Activated CD8-positive, alpha-beta memory T cell treated with anti-CD3 and anti-CD28 coated beads, Interleukin-2, amount 50 U/mL, for 24 hours (primary cell): ENCODE measurements around the gene BUD31.
"Not testable (repeated sequence)": the region's sequence is repeated elsewhere in the genome, so short reads cannot be mapped to it uniquely, and the experiment has no call there.

Experiments used
- DNase-seq: peaks from one replicate; pipeline ENCODE4 v3.0.0-alpha.2; 2020; ENCODE audit errors: extremely low read depth

BUD31 gene

GRCh38 chr7:99408379-99409191 lies at the start of gene BUD31, which contains the start of gene PDAP1:
Gene BUD31 (plus strand): TSS chr7:99408969. CDS start chr7:99411093, 2,124 bp downstream.
Gene PDAP1 (minus strand): TSS chr7:99408597. CDS start chr7:99408548, 49 bp downstream.
- peak; percentile 85 for DNase-seq

- DNase-seq = no peak
Measured at GRCh38 chr7:99359465-99360154, 49.2 kb upstream of the BUD31 start.

DNA sequence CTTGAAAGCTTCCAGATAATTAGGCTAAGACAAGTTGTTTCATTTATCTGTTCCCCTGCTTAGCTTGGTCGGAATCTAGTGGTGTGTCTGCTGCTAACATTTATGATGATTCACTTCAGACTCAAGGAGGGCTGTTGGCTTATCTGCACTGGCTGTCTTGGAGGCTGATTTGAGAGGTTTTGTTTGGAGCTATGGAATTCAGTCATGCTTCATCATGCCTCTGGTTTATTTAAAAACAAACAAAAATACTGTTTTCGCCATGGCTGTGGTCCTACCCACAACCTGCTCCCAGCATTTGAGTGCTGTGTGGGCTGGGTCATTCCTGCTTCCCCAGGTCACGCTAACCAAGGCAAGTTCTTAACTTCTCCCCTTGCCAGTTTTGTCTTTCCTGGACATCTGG lies 46.0 kb upstream of the BUD31 start:
- DNase-seq = no peak

- DNase-seq = no peak
Measured at GRCh38 chr7:99363286-99363685, 45.5 kb upstream of the BUD31 start.

GRCh38 chr7:99365318-99366141 lies 43.2 kb upstream of the BUD31 start:
- no peak for DNase-seq

- no peak for DNase-seq
Measured at GRCh38 chr7:99366646-99367045, 42.1 kb upstream of the BUD31 start.

DNA sequence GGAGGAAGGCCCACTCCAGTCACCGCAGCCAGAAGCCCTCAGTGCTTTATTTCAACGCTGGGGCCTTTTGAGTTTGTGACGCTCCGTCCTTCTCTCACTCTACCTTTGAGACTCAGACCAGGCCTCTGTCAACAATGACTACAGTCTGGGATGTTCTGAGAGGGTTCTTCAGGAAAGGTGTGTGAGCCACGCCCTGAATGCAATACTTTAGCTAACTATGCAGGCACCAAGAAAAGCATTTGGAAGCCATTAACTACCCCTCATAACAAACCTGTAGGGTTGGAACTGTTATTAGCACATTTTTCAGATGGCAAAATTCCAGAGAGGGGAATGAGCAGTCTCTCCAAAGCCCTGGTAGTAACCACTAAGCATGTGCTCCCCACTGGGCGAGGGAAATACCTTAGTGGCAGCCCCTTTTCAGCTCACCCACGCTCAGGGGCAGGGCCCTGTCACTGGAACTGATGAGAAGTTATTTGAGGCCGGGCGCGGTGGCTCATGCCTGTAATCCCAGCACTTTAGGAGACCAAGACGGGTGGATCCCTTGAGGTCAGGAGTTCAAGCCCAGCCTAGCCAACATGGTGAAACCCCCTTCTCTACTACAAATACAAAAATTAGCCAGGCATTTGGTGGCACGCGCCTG lies 39.9 kb upstream of the BUD31 start:
- no peak for DNase-seq

DNA sequence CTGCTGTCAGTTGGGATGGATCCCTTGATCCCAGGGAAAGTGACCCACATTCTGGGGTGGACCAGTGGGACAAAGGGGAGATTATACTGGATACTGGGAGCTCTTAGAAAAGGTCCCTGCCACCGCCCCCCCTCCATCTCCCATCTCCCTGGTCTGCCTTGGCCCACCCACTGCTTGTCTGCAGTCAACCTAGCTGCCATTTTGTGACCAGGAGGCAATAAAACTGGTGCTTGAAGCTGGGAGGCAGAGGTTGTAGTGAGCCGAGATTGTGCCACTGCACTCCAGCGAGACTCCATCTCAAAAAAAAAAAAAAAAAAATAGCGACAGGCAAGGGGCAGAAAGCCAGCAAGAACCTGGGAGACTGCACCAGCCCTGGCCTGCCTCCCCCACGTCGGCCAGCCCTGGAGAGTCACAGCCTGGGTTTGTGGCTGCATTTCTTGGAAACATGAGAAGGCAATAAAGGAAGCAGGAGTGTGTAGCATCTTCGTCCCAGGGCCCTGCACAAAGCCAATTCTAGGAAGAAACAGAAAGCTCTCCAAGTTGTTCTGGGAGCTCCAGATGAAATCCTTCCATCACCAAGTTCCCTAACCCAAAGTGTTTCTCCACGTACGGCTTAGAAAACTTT lies 38.9 kb upstream of the BUD31 start:
- DNase-seq = no peak

DNA sequence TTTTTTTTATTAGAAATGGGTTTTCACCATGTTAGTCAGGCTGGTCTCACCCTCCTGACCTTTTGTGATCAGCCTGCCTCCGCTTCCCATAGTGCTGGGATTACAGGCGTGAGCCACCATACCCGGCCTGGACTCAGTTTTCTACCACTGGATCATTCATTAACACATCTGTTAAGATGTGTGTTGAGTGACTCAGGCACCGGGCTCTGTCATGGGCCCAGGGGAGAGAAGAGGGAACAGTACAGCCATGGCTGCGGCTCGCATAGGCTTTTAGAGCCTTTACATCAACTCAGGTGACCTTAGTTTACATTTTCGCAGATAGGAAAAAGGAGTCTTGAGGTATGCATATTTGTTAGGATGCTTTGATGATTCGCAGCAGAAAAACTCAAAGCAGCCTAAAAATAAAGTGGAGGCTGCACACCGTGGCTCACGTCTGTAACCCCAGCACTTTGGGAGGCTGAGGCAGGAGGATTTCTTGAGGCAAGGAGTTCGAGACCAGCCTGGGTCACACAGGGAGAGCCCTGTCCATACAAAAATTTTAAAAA lies 37.3 kb upstream of the BUD31 start:
- no peak for DNase-seq

- no peak for DNase-seq
Measured at GRCh38 chr7:99372275-99373090, 36.3 kb upstream of the BUD31 start.

GRCh38 chr7:99373091-99374066 lies 35.4 kb upstream of the BUD31 start:
- no peak for DNase-seq

DNA sequence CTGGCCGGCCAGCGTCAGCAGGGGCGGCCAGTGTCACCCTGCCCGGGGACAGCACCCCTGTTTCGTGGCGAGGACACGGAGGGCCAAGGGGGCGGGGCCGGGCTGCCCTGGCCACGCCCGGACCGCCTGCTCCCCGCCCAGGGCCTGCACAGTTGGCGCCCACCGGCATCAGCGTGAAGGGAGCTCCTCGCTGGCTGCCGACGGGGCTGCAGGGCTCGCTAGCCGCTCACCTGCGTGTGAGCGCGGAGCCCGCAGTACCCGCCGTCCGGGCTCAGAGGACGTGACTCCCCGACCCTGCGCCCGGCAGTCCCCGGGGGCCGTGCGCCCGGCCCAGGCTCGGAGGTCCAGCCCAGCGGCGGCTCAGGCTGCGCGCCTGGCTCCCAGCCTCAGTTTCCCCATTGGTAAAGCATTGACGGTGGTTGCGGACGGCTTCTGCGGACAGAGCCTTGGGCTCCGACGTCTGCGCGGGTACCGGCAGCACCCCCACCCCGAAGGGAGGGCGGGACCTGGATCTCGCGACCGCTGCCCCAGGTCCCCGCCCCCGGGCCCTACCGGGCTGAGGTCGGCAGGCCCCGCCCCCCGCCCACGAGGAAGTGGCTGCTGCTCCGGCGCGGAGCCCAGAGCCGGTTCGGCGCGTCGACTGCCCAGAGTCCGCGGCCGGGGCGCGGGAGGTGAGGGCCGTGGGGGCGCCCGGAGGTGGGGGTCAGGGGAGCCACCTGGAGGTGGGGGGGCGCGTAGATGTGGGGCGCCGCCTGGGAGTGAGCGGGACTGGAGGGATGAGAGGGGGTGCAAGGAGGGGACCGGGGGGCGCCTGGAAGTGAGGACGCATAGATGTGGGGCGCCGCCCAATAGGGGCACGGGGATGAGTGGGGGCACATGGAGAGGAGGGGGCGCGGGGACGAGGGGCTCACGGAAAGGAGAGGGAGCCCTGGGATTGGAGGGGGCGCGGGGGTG lies 34.4 kb upstream of the BUD31 start, which contains the start of gene ARPC1B:
Gene ARPC1B (plus strand): TSS at position 620 of the 954 bp plus-strand sequence. CDS start 10,985 bp downstream, outside the sequence.
- DNase-seq = no peak

GRCh38 chr7:99375070-99375807 lies 33.5 kb upstream of the BUD31 start:
- DNase-seq = no peak

DNA sequence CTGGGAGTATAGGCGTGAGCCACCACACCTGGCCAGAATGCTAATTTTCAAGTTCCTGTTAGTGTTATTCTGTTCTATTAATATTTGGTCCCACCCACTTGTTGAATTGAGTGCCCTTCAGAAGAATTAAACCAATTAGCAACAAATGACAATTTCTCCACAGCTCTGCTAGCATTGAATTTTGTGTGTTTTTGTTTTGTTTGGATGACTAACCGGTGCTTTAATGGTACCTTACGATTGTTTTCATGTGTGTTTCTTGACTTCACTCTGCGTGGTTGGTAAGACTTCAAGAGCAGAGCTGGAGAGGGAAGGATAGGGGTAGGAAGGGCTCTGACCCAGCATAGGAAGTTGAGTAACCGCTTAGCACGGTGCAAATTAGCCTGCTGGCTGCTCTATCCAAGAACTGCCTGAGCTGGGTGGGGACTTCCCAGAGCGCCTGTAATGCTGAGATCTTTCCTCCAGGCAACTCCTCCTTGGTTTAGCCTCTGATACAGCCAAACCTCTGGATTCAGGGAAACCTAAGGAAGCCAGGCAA lies 29.7 kb upstream of the BUD31 start:
- no peak for DNase-seq

DNA sequence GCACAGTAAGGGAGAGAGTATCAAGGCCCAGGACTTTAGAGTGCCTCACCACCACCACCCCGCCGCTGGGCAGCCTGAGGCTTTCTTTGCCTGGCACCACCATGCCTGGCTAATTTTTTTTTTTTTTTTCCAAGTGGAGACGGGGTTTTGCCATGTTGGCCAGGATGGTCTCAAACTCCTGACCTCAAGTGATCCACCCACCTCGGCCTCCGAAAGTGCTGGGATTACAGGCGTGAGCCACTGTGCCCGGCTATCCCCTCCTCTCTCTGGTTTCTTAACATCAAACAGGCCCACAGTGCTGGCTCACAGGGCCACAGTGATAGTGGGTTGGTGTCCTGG lies 29.1 kb upstream of the BUD31 start:
- DNase-seq = not testable (repeated sequence)

GRCh38 chr7:99380032-99380822 lies 28.5 kb upstream of the BUD31 start:
- DNase-seq = no peak
